ENCODE data around the gene ZNF263.

DNA sequence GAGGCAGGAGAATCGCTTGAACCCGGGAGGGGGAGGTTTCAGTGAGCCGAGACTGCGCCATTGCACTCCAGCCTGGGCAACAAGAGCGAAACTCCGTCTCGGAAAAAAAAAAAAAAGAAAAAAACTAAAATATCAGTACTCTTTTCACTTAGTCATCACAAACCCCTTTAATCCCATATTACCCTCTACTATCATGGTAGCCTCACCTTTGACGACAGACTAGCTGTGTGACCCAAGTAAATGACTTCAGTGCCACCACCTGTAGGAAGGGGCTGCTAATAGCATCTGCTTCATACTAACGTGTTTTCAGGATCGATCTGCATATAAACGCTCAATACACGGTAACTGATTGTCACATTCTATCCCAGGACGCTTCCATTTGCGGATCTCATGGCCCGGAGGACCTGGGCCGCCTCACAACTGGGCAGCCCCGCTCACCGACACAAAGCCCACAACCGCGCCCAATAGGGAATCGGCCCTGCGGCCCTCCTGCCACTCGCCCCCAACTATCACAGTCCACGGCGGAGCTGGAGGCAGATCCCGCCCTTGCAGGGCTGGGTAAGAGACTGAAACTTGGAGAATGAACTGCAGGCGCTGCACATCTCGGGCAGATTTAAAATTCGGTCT is 1.1 kb upstream of the ZNF263 start:
- TF ChIP-seq, protein P1, sequence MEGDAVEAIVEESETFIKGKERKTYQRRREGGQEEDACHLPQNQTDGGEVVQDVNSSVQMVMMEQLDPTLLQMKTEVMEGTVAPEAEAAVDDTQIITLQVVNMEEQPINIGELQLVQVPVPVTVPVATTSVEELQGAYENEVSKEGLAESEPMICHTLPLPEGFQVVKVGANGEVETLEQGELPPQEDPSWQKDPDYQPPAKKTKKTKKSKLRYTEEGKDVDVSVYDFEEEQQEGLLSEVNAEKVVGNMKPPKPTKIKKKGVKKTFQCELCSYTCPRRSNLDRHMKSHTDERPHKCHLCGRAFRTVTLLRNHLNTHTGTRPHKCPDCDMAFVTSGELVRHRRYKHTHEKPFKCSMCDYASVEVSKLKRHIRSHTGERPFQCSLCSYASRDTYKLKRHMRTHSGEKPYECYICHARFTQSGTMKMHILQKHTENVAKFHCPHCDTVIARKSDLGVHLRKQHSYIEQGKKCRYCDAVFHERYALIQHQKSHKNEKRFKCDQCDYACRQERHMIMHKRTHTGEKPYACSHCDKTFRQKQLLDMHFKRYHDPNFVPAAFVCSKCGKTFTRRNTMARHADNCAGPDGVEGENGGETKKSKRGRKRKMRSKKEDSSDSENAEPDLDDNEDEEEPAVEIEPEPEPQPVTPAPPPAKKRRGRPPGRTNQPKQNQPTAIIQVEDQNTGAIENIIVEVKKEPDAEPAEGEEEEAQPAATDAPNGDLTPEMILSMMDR (conservative IDR thresholded peaks at IDR 0.05; ENCODE audit: low read length) = 0 out of 2 replicates have a peak, but pooled peaks have one; percentile 21
- no peak for TF ChIP-seq EZH2phosphoT487 (IDR thresholded peaks at IDR 0.05; ENCODE audit: borderline replicate concordance, low read depth, low read length)

Measured in OCI-LY7 (cell line).